Gastroesophageal sphincter (tissue), 4 donors: Measurements from ENCODE around the gene HDAC4. TPM values are rescaled to one million over a fixed set of nuclear protein-coding genes. Genes with fewer than 3 reads are reported as not detected.

Experiments
- ATAC-seq: fragments of 150-250 bp; one replicate; pipeline ENCODE4 v1.9.1; 2016; ENCODE audit warnings: mild to moderate bottlenecking, moderate library complexity
- H3K27ac ChIP-seq, 4 donors: fragments of 200-600 bp; sonication (generic) in 3 of 4; 1 replicate in 3 of 4; 2 replicates in 1 of 4; pipeline ENCODE4 v1.5.1; 2016 to 2019
- H3K27me3 ChIP-seq: fragments of 200-600 bp; sonication (generic); one replicate; pipeline ENCODE4 v1.5.1; 2019
- H3K36me3 ChIP-seq, 2 donors: fragments of 200-600 bp; sonication (generic); one replicate each; pipeline ENCODE4 v1.5.1; 2019; ENCODE audit warnings: control low read depth in 1 of 2
- H3K4me1 ChIP-seq, 3 donors: fragments of 200-600 bp; sonication (generic); 1 replicate in 2 of 3; 2 replicates in 1 of 3; pipeline ENCODE4 v1.5.1; 2016 to 2019; ENCODE audit warnings: control low read depth in 2 of 3
- H3K4me3 ChIP-seq, 2 donors: fragments of 200-600 bp; sonication (generic); one replicate each; pipeline ENCODE4 v1.5.1; 2019; ENCODE audit warnings: mild to moderate bottlenecking in 1 of 2, moderate library complexity in 1 of 2
- H3K9me3 ChIP-seq, 3 donors: fragments of 200-600 bp; sonication (generic); one replicate each; pipeline ENCODE4 v1.5.1; 2017 to 2019; ENCODE audit warnings: control low read depth in 2 of 3
- EP300 ChIP-seq: sonication (generic); formaldehyde crosslinking; IDR thresholded peaks from one replicate; pipeline ENCODE4 v1.6.1; 2017; ENCODE audit warnings: antibody characterized with exemption, mild to moderate bottlenecking
- POLR2A ChIP-seq, 2 donors: fragments of 450-650 bp; IDR thresholded peaks; one replicate each; pipeline ENCODE4 v1.6.1; 2017; ENCODE audit warnings: antibody characterized with exemption in 2 of 2, mild to moderate bottlenecking in 2 of 2, moderate library complexity in 1 of 2
- POLR2AphosphoS5 ChIP-seq: sonication (generic); formaldehyde crosslinking; IDR thresholded peaks from one replicate; pipeline ENCODE4 v1.6.1; 2017; ENCODE audit warnings: antibody characterized with exemption
- WGBS, 2 donors: methylation state at CpG; one replicate each; pipeline ENCODE4 v1.1.5; 2018; ENCODE audit warnings: low coverage in 1 of 2; 5-methylcytosine and 5-hydroxymethylcytosine counted together
- total RNA-seq, 4 donors: library from RNA; depleted of rRNA; stranded (reverse); fragments of >200 nt; gene quantifications; one replicate each; pipeline ENCODE4 v1.1.0, GENCODE V29; 2016
- TF ChIP-seq, protein P1 (sequence below), 4 experiments: fragments of 200-600 bp in 2 of 4; fragments of 450-650 bp in 2 of 4; sonication (generic) in 1 of 4; IDR thresholded peaks; one replicate each; pipeline ENCODE4 v1.5.1; 2017 to 2019; ENCODE audit warnings: antibody characterized with exemption in 4 of 4, mild to moderate bottlenecking in 2 of 4, moderate library complexity in 2 of 4

Gene HDAC4
- total RNA-seq, 4 donors from 2014 or later: 41.3 to 104 (median 85.8) TPM

DNA sequence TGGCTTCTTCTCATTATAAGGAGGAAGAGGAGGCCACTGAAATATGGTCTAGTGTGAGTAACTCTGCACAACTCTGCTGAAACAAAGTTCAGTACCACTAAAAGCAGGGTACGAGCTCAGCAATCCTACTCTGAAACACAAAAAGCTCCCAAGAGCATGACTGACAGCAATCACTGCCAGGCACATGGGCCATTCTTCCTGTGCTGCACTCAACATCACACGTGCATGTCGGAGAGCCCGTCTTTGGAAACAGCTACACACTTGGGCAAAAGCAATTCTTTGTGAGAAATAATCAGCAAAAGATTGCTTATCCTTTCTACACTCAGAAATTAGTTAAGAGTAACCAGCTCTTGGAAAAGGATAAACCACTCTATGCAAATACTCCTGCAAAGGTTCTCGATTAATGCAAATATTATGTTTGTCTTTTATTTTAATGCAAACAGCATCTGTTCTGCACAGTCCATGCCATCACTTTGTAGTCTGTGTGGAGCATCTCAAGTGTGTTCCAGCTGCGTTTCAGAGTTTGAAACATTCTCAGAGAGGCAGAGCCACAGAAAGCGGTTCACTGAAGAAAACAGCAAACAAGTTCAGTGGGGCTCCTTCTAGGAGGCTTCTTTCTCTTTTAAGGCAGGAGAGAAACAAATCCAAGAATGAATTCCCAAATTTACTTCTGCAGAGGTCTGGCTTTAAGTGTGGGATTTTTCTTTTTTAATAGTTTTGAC lies 145.0 kb downstream of the HDAC4 start:
- TF ChIP-seq POLR2A (IDR thresholded peaks at IDR 0.05) (no peak), POLR2AphosphoS5 (no peak), EP300 (no peak)
- TF ChIP-seq, protein P1, sequence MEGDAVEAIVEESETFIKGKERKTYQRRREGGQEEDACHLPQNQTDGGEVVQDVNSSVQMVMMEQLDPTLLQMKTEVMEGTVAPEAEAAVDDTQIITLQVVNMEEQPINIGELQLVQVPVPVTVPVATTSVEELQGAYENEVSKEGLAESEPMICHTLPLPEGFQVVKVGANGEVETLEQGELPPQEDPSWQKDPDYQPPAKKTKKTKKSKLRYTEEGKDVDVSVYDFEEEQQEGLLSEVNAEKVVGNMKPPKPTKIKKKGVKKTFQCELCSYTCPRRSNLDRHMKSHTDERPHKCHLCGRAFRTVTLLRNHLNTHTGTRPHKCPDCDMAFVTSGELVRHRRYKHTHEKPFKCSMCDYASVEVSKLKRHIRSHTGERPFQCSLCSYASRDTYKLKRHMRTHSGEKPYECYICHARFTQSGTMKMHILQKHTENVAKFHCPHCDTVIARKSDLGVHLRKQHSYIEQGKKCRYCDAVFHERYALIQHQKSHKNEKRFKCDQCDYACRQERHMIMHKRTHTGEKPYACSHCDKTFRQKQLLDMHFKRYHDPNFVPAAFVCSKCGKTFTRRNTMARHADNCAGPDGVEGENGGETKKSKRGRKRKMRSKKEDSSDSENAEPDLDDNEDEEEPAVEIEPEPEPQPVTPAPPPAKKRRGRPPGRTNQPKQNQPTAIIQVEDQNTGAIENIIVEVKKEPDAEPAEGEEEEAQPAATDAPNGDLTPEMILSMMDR (IDR thresholded peaks at IDR 0.05): no peak
- no peaks in the 10 kb centered on the region for H3K36me3 ChIP-seq
- no peak overlapping the region for H3K4me3 ChIP-seq
- peak overlapping the region in 1 of 4 donors; percentile 71 for H3K27ac ChIP-seq
- H3K4me1 ChIP-seq: peaks cover 0 to 82% (median 4%) of the 10 kb centered on the region in 3 donors
- H3K27me3 ChIP-seq: no peaks in the 10 kb centered on the region
- H3K9me3 ChIP-seq: peaks cover 0 to 7% (median 0%) of the 10 kb centered on the region in 3 donors
- no peak for ATAC-seq
- 64 to 71% methylated on average over 4 to 5 of the region's 7 CpGs for WGBS, 2 donors

DNA sequence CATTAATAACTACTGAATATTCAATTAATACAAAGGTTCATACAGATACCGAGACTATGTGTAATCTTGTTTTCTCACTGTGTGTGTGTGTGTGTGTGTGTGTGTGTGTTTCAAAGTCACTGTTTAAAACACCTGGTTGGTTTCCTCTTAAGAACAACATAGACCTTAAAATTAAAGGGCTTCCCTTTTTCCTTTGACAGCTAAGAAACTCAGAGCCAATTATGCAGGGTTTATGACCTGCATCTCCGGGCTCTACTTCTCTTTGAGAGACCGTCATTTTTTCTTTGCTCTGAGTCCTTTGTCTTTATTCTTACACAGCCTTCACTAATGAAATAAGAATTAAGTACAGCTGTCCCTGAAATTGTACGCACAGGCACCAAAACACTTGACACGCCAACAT lies 145.6 kb downstream of the HDAC4 start:
- Histone ChIP-seq H3K27ac (no peak overlapping the region), H3K4me3 (no peak overlapping the region), H3K27me3 (no peaks in the 10 kb centered on the region), H3K4me1 (peaks cover 0 to 82% (median 0%) of the 10 kb centered on the region in 3 donors), H3K36me3 (no peaks in the 10 kb centered on the region), H3K9me3 (peaks cover 0 to 7% (median 0%) of the 10 kb centered on the region in 3 donors)
- WGBS, 2 donors: 83 to 90% methylated on average over 3 to 5 of the region's 5 CpGs
- no peak for ATAC-seq
- TF ChIP-seq, protein P1 (IDR thresholded peaks at IDR 0.05): no peak
- TF ChIP-seq POLR2A (IDR thresholded peaks at IDR 0.05) (no peak), POLR2AphosphoS5 (no peak), EP300 (no peak)

DNA sequence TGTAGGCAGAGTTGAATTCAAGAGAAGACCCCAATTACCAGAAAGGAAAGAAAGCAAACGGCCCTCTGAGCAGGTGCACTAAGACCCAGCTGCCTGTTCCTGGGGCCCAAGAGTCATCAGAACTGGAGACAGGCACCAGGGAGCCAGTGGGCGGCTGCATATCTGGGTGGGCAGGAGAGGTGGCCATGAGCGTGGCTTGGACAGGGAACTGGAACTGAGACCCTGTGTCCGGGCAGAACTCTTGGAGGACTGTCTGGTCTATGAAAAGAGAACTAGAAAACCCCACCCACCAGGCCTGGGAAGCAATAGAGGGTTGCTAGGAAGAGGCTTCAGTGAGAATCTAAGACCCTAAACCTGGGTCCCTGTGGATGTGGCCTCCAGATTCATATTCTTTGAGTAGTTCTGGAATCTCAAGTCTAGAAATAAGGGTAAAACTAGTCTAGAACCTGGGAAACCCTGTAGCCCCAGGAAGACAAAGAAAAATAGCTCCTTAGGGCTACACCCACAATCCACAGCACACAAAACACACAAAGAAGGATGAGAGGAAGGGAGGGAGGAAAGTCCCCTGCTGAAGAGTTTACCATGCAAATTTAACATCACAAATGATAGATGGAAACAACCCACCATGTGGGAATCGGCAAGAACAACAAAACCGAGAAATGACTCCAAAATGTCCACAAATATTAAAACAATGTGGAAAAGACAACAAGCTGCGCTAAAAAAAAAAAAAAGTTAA lies 147.0 kb downstream of the HDAC4 start:
- peaks cover 0 to 7% (median 0%) of the 10 kb centered on the region in 3 donors for H3K9me3 ChIP-seq
- ATAC-seq: no peak
- WGBS, 2 donors: 61 to 76% methylated on average over 3 to 5 of the region's 7 CpGs
- peaks cover 0 to 82% (median 4%) of the 10 kb centered on the region in 3 donors for H3K4me1 ChIP-seq
- H3K27ac ChIP-seq: peak overlapping the region in 3 of 4 donors; percentile 25 to 59 (median 48)
- no peak overlapping the region for H3K4me3 ChIP-seq
- no peaks in the 10 kb centered on the region for H3K27me3 ChIP-seq
- TF ChIP-seq, protein P1 (IDR thresholded peaks at IDR 0.05): no peak
- TF ChIP-seq POLR2AphosphoS5: no peak
- no peak for TF ChIP-seq EP300
- TF ChIP-seq POLR2A (IDR thresholded peaks at IDR 0.05): no peak
- H3K36me3 ChIP-seq: no peaks in the 10 kb centered on the region

DNA sequence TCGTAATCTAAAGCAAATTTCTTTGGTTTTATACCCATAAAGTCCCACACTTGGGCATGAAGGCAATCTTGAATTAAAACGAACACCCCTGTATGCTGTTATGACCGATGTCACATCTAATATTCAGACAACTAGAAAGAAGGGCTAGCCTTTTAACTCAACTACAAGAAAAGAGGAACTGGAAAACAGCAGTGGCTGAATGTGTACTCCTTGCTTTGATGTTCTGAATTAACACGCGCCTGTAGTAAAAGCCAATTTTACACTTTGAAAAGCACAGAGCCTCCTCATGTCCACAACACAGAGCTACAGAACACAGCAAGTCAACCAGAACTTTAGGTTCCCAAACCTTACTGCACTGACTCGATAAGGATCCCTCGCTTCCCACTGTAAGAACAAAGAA lies 147.6 kb downstream of the HDAC4 start:
- H3K9me3 ChIP-seq: peaks cover 0 to 7% (median 0%) of the 10 kb centered on the region in 3 donors
- H3K4me1 ChIP-seq: peaks cover 0 to 87% (median 4%) of the 10 kb centered on the region in 3 donors
- no peaks in the 10 kb centered on the region for H3K36me3 ChIP-seq
- no peak overlapping the region for H3K4me3 ChIP-seq
- WGBS, 2 donors: 60 to 67% methylated on average over 1 to 5 of the region's 7 CpGs
- TF ChIP-seq, protein P1 (IDR thresholded peaks at IDR 0.05): no peak
- TF ChIP-seq POLR2AphosphoS5 (no peak), EP300 (no peak), POLR2A (IDR thresholded peaks at IDR 0.05) (no peak)
- H3K27me3 ChIP-seq: no peaks in the 10 kb centered on the region
- peak overlapping the region in 3 of 4 donors; percentile 4 to 59 (median 48) for H3K27ac ChIP-seq
- ATAC-seq: no peak
